ENCODE measurements around the gene CCDC184.

CCDC184 gene

GRCh38 chr12:48180857-48181495, 2.5 kb upstream of the CCDC184 start:
- Histone ChIP-seq H3K9ac (ENCODE audit: low read depth, low read length) (no peak overlapping the region), H3K4me3 (ENCODE audit: low read length) (no peak overlapping the region), H3K27me3 (ENCODE audit: control insufficient read depth, insufficient read depth, low read length) (peaks cover 78% of the 10 kb centered on the region), H3K4me2 (ENCODE audit: low read length) (no peak overlapping the region), H3K9me3 (replicated peaks; ENCODE audit: low read length) (no peaks in the 10 kb centered on the region), H3K4me1 (ENCODE audit: control insufficient read depth, insufficient read depth, low read length) (peaks cover 5% of the 10 kb centered on the region), H3K36me3 (ENCODE audit: insufficient read depth, low read length) (no peaks in the 10 kb centered on the region)

GRCh38 chr12:48182631-48183030, 813 bp upstream of the CCDC184 start:
- Histone ChIP-seq H3K4me1 (ENCODE audit: control insufficient read depth, insufficient read depth, low read length) (peaks cover 5% of the 10 kb centered on the region), H3K27me3 (ENCODE audit: control insufficient read depth, insufficient read depth, low read length) (peaks cover 76% of the 10 kb centered on the region), H3K36me3 (ENCODE audit: insufficient read depth, low read length) (no peaks in the 10 kb centered on the region), H3K4me2 (ENCODE audit: low read length) (peak overlapping the region; percentile 91), H3K4me3 (ENCODE audit: low read length) (peak overlapping the region; percentile 76), H3K9ac (ENCODE audit: low read depth, low read length) (peak overlapping the region; percentile 8), H3K9me3 (replicated peaks; ENCODE audit: low read length) (no peaks in the 10 kb centered on the region)

GRCh38 chr12:48183876-48184548, 568 bp downstream of the CCDC184 start:
- peaks cover 75% of the 10 kb centered on the region for H3K27me3 ChIP-seq (ENCODE audit: control insufficient read depth, insufficient read depth, low read length)
- H3K4me3 ChIP-seq (ENCODE audit: low read length), result peak overlapping the region; percentile 76
- H3K9ac ChIP-seq (ENCODE audit: low read depth, low read length), result peak overlapping the region; percentile 8

GRCh38 chr12:48184549-48184922, 1.1 kb downstream of the CCDC184 start:
- Histone ChIP-seq H3K9me3 (replicated peaks; ENCODE audit: low read length) (no peaks in the 10 kb centered on the region), H3K4me2 (ENCODE audit: low read length) (no peak overlapping the region), H3K4me1 (ENCODE audit: control insufficient read depth, insufficient read depth, low read length) (peaks cover 5% of the 10 kb centered on the region), H3K36me3 (ENCODE audit: insufficient read depth, low read length) (no peaks in the 10 kb centered on the region), H3K27me3 (ENCODE audit: control insufficient read depth, insufficient read depth, low read length) (peaks cover 74% of the 10 kb centered on the region), H3K4me3 (ENCODE audit: low read length) (no peak overlapping the region), H3K9ac (ENCODE audit: low read depth, low read length) (no peak overlapping the region)

More at GRCh38 chr12:48183876-48184548, 568 bp downstream of the CCDC184 start:
- Histone ChIP-seq H3K9me3 (replicated peaks; ENCODE audit: low read length) (no peaks in the 10 kb centered on the region), H3K4me1 (ENCODE audit: control insufficient read depth, insufficient read depth, low read length) (peaks cover 5% of the 10 kb centered on the region), H3K4me2 (ENCODE audit: low read length) (peak overlapping the region; percentile 91), H3K36me3 (ENCODE audit: insufficient read depth, low read length) (no peaks in the 10 kb centered on the region)

- no peaks in the 10 kb centered on the region for H3K36me3 ChIP-seq (ENCODE audit: insufficient read depth, low read length)
- H3K4me2 ChIP-seq (ENCODE audit: low read length), result no peak overlapping the region
- H3K9me3 ChIP-seq (replicated peaks; ENCODE audit: low read length), result no peaks in the 10 kb centered on the region
- peaks cover 5% of the 10 kb centered on the region for H3K4me1 ChIP-seq (ENCODE audit: control insufficient read depth, insufficient read depth, low read length)
- H3K4me3 ChIP-seq (ENCODE audit: low read length), result no peak overlapping the region
- peaks cover 71% of the 10 kb centered on the region for H3K27me3 ChIP-seq (ENCODE audit: control insufficient read depth, insufficient read depth, low read length)
- no peak overlapping the region for H3K9ac ChIP-seq (ENCODE audit: low read depth, low read length)
Observed at GRCh38 chr12:48185181-48185919, 1.9 kb downstream of the CCDC184 start.

- Histone ChIP-seq H3K36me3 (ENCODE audit: insufficient read depth, low read length) (no peaks in the 10 kb centered on the region), H3K4me2 (ENCODE audit: low read length) (no peak overlapping the region), H3K9me3 (replicated peaks; ENCODE audit: low read length) (no peaks in the 10 kb centered on the region), H3K27me3 (ENCODE audit: control insufficient read depth, insufficient read depth, low read length) (peaks cover 78% of the 10 kb centered on the region), H3K4me3 (ENCODE audit: low read length) (no peak overlapping the region), H3K9ac (ENCODE audit: low read depth, low read length) (no peak overlapping the region), H3K4me1 (ENCODE audit: control insufficient read depth, insufficient read depth, low read length) (no peaks in the 10 kb centered on the region)
Observed at GRCh38 chr12:48187916-48188695, 4.7 kb downstream of the CCDC184 start.

- H3K9ac ChIP-seq (ENCODE audit: low read depth, low read length), result no peak overlapping the region
- H3K27me3 ChIP-seq (ENCODE audit: control insufficient read depth, insufficient read depth, low read length), result peaks cover 86% of the 10 kb centered on the region
- H3K9me3 ChIP-seq (replicated peaks; ENCODE audit: low read length), result no peaks in the 10 kb centered on the region
- no peak overlapping the region for H3K4me2 ChIP-seq (ENCODE audit: low read length)
- no peaks in the 10 kb centered on the region for H3K36me3 ChIP-seq (ENCODE audit: insufficient read depth, low read length)
- no peak overlapping the region for H3K4me3 ChIP-seq (ENCODE audit: low read length)
- no peaks in the 10 kb centered on the region for H3K4me1 ChIP-seq (ENCODE audit: control insufficient read depth, insufficient read depth, low read length)
Observed at GRCh38 chr12:48189331-48190125, 6.1 kb downstream of the CCDC184 start.

- Histone ChIP-seq H3K27me3 (ENCODE audit: control insufficient read depth, insufficient read depth, low read length) (peaks cover 78% of the 10 kb centered on the region), H3K4me2 (ENCODE audit: low read length) (no peak overlapping the region), H3K36me3 (ENCODE audit: insufficient read depth, low read length) (no peaks in the 10 kb centered on the region), H3K4me3 (ENCODE audit: low read length) (no peak overlapping the region), H3K4me1 (ENCODE audit: control insufficient read depth, insufficient read depth, low read length) (no peaks in the 10 kb centered on the region), H3K9ac (ENCODE audit: low read depth, low read length) (no peak overlapping the region), H3K9me3 (replicated peaks; ENCODE audit: low read length) (no peaks in the 10 kb centered on the region)
Observed at GRCh38 chr12:48191096-48191495, 7.7 kb downstream of the CCDC184 start.

GRCh38 chr12:48192861-48193260, 9.4 kb downstream of the CCDC184 start:
- peaks cover 63% of the 10 kb centered on the region for H3K27me3 ChIP-seq (ENCODE audit: control insufficient read depth, insufficient read depth, low read length)
- H3K4me1 ChIP-seq (ENCODE audit: control insufficient read depth, insufficient read depth, low read length), result peaks cover 7% of the 10 kb centered on the region
- H3K4me3 ChIP-seq (ENCODE audit: low read length), result no peak overlapping the region
- H3K36me3 ChIP-seq (ENCODE audit: insufficient read depth, low read length), result no peaks in the 10 kb centered on the region
- no peak overlapping the region for H3K4me2 ChIP-seq (ENCODE audit: low read length)
- no peaks in the 10 kb centered on the region for H3K9me3 ChIP-seq (replicated peaks; ENCODE audit: low read length)
- no peak overlapping the region for H3K9ac ChIP-seq (ENCODE audit: low read depth, low read length)

- Histone ChIP-seq H3K36me3 (ENCODE audit: insufficient read depth, low read length) (no peaks in the 10 kb centered on the region), H3K4me3 (ENCODE audit: low read length) (no peak overlapping the region), H3K9ac (ENCODE audit: low read depth, low read length) (no peak overlapping the region), H3K9me3 (replicated peaks; ENCODE audit: low read length) (no peaks in the 10 kb centered on the region), H3K4me2 (ENCODE audit: low read length) (no peak overlapping the region), H3K4me1 (ENCODE audit: control insufficient read depth, insufficient read depth, low read length) (peaks cover 9% of the 10 kb centered on the region), H3K27me3 (ENCODE audit: control insufficient read depth, insufficient read depth, low read length) (peaks cover 55% of the 10 kb centered on the region)
Observed at GRCh38 chr12:48193623-48194022, 10.2 kb downstream of the CCDC184 start.
